NCI-H2029 treated with DMSO at 0.1 percent for 48 hours (cell line): Measurements from ENCODE around the gene GPR6.
A peak's percentile ranks its signal among the peaks of the same experiment; 100 is the strongest.

Experiments
- DNase-seq: peaks from one replicate; lab custom pipeline; 2025; lab: John Stamatoyannopoulos, UW

Gene GPR6, protein sequence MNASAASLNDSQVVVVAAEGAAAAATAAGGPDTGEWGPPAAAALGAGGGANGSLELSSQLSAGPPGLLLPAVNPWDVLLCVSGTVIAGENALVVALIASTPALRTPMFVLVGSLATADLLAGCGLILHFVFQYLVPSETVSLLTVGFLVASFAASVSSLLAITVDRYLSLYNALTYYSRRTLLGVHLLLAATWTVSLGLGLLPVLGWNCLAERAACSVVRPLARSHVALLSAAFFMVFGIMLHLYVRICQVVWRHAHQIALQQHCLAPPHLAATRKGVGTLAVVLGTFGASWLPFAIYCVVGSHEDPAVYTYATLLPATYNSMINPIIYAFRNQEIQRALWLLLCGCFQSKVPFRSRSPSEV

DNA sequence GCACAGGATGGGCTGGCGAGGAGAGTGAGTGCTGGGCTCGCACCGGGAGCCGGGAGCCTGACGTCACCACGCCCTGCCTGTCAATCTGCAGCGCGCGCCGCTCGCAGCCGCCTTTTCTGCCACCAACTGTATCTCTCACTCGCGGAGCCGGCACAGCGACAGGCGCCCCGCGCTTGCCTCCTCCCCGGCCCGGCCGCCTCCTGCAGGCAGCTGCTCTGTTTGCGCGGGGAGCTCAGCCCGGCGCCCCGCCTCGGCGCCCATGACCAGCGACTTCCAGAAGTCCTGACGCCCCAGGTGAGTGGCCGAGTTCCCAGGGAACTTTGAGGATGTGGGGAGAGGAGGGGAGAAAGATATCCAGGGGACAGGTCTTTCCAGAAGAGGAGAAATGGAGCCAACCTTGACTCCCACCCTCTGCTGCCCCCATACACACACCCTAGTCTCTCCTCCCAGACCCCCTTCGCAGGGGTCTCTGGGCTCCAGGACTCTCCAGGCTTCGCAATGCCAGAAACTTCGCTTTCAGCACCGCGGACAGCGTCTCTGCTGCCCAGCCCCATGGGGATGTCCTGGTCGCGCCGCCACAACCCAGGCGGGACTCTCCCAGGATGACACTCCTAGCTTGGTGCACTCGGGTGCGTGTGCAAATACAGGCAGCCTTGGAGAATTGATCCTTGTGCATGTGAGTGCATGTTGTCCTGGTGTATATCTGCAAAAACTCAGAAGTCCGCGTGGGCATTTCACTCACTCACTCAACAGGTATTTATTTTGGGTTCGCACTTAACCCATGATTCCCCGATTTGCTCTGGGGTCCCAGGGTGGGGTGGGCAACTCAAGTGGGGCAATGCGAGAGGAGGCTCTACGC lies at the start of gene GPR6:
Gene GPR6, plus strand, starts transcription at position 138 of the 859 bp plus-strand sequence. CDS start 802 bp downstream, outside the sequence.
- DNase-seq, result peak; percentile 41

DNA sequence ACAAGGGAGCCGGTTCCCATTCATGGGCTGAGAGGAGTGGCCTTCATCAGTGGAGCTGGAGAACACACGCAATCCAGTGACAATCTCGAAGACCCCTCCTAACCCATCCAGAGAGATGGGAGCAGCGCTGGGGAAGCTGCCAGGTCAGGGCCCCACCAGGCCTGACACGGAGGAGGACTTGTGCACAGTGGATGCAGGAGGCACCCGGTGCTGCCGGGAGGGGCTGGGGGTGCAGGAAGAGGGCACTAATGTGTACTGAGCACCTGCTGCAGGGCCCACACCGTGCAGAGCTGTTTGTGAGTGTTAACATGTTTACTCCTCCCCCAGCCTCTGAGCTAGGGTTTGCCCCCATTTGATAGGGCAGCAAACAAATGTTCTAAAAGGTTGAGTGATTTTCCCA lies 43.8 kb upstream of the GPR6 start:
- DNase-seq, result no peak

DNA sequence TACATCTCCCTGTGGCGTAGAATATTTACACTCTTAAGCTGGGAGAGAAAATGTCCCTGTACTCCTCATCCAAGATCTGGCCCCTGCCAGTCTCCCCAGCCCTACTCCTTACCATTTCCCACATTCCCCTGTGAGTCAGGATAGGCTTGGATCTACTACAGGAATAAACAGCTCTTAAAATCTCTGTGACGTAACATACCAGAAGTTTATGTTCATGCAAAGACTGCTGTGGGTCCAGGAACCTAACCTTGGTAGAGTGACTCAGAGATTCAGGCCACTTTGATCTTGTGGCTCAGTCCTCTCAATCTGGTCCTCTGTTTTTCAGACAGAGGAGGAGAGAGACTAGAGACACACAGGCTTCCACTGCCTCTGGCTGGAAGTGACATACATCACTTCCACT lies 38.5 kb upstream of the GPR6 start:
- DNase-seq, result no peak

DNA sequence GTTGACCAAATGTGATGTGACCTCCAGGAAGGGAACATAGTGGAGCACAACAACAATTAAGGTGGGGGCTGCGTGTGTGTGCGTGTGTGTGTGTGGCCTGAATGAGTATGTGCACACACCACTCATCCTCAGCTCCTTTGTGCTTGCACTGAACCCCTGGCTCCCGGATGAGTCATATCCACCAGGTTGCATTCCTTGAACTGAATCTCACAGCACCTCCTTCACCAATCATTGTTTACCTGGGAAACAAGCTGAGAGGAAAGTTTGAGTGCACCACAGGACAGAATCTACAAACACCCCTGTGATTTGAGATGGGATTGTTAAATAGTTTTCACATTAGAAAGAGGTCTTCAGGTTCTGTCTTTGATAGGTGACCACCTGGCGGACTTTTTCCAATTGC lies 33.7 kb upstream of the GPR6 start:
- no peak for DNase-seq

DNA sequence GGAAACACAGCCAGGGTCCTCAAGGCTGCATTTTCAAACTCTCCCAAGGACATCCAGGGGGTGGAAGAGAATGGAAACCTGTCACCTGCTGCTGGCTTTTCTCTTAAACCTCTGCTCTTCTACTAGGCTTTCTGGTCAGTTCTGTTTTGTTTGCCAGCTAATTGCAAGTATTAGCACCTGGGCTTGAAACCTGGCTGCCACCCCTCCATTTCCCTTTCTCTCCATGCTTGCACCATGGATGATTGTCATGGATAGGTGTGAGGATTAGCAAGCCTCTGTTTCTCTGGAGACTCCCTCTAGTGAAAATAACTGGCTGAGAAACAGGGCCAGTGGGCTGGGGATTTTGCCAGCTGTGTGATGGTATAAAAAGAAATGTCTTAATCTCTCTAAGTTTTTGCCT lies 33.0 kb upstream of the GPR6 start:
- no peak for DNase-seq

DNA sequence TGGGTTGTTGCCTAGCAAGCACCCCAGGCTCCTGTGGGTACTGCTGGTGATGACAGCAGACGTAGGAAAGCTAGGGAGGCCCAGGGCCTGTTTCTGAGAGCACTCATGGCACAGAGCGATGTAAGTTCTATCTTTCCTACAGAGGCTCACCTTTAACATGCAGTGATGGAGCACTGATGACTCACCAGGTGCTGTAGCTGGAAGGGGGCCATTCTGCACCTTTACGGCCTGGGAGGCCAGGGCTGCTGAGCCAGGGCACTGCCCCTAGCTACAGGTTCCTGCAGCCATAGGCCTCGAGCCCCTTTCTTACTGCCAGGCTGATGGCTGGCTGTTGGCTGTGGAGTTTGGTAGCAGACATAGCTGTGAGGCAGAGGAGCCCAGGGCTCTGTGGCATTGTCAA lies 31.1 kb upstream of the GPR6 start:
- DNase-seq, result no peak

DNA sequence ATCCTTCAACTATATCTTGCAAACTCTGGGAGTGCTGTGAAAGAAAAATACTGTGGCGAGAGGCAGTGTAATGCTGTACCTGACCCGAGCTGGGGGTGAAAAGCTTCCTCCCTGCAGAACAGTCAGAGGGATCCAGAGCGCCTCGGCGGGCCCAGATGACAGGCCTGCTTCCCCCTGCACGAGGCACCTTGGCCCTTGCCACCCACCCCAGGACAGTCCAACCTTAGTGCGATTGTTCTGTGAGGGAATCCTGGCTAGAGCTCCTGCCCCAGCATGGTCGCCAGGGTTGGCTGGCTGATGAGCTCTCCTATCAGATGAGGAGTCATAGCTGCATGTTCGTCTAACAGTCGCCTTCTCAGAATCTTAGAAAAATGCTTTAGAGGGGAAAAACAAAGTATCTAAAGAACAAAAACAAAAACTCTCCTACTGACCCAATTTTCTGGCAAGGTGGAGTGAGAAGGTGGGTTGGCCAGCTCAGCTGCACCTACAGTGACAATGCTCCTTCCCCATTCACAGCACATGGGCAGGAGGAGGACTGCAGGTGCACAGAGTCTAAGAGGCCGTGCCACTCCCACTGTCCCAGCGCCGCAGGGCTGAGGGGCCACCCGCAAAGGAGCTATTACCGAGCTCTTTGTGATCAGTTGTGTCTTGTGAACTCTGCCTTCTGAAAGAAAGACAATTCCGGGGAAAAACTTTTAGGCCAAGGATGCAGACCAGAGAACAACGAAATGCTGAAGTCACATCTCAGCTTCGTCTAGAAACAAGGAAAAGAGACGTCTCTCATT lies 28.6 kb upstream of the GPR6 start:
- DNase-seq, result no peak

DNA sequence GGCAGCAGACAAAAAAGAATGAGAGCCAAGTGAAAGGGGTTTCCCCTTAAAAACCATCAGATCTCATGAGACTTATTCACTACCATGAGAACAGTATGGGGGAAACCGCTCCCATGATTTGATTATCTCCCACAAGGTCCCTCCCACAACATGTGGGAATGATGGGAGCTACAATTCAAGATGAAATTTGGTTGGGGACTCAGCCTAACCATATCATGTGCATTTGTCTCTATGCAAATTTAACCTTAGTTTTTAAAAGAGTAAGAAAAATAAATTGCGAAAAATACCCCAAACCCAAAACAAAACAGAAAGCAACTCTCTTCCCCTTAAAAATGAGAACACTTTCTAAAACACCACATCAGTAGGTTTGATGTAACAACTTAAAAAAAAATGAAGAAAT lies 22.6 kb upstream of the GPR6 start:
- DNase-seq, result no peak

DNA sequence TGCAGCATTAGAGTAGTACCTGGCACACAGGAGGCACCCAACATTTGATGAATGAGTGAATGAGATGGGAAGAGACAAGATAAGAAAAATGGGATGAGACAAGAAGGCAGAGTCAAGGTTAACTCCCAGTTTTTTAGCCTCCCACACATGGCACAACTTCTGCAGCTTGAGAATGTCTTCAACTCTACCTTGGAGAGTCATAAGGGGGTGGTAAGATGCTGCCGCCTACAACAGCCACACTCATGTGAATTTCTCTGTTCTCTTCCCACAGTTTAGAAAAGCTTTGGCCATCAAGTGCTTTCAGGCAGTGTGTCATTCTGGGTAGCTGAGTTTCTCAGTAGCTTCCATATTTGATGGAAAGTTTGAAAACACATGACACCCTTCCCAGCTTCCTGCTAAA lies 19.5 kb upstream of the GPR6 start:
- no peak for DNase-seq

DNA sequence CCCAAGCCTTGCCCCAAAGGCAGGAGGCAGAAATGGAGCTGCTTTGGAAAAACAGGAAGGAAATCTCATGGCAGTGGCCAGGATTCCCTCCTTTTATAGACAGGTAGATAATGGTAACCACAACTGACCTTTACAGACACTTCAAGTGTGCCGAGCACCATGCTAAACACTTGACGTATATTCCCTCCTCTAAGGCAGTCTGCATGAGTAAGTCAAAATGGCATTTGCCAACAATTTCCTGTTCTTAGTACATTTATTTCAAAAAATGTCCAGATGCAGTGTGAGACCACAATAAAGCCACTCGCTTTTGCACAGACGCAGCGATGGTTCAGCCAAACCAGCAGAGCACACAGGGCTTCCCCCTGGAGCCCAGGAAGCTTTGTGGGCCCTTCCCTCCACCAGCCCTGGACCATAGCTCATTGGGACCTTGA lies 16.5 kb upstream of the GPR6 start:
- no peak for DNase-seq

DNA sequence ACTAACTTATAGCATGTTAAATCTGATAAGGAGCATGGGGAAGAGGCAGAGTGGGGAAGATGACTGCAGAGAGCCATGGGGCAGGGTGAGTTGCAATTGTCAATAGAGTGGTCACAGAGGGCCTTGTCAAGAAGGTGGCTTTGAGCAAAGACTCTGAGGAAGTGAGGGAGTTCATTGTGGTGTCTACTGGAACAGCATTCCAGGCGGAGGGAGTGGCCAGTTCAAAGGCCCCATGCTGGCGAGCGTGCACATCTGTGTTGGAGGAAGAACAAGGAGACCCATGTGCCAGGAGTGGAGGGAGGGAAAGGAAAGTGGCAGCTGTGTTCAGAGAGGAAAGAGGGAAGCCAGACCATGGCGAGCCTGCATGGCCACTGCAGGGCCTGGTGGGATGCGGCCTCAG lies 15.8 kb upstream of the GPR6 start:
- DNase-seq, result no peak

DNA sequence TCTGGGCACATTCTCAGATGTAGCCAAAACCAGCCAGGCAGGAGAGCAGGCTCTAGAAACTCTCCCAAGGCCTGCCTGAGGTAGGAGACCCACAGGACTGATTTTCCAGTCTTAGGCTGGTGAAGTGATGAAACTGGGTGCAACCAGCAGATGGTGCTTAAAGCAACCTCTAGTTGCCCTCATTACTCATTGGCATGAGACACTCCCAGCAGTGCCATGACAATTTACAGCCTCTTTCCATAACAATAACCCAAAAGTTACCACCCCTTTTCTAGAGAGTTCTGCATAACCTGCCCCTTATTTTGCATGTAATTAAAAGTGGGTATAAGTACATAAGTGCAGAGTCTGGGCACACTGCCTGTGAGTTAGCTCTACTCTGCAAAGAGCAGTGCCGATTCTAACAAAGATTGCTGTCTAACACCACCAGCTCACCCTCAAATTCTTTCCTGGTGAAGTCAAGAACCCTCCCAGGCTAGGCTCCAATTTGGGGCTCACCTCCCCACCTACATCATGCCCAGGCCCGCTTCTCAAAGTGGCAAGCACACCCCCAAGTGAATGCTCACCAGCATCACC lies 14.4 kb upstream of the GPR6 start:
- DNase-seq, result no peak

DNA sequence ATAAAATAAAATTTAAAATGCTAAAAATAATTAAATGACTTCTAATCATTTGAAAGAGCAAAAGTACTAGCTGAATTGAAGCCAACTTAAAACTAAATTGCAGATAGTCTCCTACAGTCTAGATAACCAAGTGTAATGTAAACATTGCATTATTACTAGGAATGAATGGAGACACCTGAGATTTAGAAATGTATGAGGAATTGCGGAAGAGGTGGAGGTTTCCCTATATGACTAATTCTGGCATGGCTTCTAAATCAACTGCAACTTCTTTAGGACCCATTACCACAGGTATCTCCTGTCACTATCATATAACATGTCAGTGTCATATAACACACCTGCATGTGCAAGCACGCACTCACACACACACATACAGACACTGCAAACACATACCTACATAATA lies 13.2 kb upstream of the GPR6 start:
- no peak for DNase-seq

DNA sequence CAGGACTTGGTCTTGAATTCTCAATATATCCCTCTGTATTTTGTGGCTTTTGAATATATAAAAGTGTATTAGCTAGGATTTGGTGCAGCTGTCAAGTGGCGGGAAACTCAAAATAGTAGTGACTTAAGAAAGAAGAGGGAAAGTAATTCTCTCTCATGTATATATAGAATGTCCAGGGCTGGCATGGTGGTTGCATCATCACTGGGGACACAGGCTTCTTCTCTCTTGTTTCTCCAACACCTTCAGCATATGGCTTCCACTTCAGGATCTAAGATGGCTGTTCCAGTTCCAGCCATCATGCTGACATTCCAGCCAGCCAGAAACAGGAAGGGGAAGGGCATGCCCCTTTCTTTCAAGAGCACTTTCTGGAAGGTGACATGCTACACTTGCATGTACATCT lies 11.8 kb upstream of the GPR6 start:
- DNase-seq, result no peak

DNA sequence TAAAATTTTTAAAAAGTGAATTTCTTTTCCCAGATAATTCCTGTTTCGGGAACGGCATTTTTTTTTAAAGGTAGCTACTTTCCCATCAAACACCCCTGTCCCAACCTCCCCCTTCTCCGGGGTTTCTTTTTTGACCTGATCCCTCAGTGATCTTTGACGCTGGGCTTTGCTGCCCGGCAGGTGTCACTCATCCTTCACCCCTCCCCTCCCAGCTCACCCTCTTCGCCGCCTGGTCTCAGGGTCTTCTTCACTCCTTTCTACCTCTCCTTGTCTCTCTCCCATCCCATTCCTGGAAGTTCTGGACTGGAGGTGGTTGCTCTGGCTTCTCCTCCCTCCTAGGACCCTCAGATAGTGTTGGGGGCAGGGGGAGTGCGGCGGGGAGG lies 329 bp upstream of the GPR6 start:
- DNase-seq, result no peak

DNA sequence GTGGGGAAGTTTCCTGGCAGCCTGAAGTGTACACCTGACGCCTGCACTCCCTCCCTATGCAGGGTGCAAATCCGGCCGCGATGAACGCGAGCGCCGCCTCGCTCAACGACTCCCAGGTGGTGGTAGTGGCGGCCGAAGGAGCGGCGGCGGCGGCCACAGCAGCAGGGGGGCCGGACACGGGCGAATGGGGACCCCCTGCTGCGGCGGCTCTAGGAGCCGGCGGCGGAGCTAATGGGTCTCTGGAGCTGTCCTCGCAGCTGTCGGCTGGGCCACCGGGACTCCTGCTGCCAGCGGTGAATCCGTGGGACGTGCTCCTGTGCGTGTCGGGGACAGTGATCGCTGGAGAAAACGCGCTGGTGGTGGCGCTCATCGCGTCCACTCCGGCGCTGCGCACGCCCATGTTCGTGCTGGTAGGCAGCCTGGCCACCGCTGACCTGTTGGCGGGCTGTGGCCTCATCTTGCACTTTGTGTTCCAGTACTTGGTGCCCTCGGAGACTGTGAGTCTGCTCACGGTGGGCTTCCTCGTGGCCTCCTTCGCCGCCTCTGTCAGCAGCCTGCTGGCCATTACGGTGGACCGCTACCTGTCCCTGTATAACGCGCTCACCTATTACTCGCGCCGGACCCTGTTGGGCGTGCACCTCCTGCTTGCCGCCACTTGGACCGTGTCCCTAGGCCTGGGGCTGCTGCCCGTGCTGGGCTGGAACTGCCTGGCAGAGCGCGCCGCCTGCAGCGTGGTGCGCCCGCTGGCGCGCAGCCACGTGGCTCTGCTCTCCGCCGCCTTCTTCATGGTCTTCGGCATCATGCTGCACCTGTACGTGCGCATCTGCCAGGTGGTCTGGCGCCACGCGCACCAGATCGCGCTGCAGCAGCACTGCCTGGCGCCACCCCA lies 1.2 kb downstream of the GPR6 start:
- DNase-seq, result peak; percentile 26

DNA sequence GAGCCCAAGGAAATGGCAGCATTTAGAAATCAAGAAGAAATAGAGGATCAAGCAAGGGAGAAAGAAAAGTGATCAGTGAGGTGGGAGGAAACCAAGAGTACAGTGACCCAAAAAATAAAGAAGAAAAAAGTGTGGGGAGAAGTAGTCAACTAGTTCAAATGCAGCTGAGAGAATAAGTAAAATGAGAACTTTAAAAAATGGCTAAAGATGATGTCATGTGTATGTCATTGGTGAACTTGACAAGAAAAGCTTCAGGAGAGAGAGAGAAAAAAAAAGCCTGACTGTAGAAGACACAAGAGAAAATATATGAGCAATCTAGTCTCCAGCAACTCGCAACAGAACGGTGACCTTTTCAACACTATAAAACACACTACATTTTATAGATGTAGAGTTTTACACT lies 6.3 kb downstream of the GPR6 start:
- DNase-seq, result no peak

DNA sequence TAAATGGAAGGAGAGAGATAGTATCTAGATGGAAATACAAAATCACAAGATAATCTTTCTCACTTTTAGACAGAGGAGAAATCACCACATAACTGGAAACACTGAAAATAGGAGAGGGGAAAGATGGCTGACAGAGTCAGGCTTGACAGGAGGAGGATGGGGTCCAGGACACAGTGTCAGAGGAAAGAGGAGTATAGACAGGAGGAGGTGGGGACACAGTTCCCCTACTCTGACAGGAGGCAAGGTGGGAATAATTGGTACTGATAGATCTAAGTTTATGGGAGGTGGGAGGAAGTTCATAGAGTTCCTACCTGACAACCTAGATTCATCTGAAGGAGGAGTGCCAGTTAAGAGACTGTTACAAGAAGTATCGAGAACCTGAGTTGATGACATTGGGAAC lies 9.1 kb downstream of the GPR6 start:
- no peak for DNase-seq

DNA sequence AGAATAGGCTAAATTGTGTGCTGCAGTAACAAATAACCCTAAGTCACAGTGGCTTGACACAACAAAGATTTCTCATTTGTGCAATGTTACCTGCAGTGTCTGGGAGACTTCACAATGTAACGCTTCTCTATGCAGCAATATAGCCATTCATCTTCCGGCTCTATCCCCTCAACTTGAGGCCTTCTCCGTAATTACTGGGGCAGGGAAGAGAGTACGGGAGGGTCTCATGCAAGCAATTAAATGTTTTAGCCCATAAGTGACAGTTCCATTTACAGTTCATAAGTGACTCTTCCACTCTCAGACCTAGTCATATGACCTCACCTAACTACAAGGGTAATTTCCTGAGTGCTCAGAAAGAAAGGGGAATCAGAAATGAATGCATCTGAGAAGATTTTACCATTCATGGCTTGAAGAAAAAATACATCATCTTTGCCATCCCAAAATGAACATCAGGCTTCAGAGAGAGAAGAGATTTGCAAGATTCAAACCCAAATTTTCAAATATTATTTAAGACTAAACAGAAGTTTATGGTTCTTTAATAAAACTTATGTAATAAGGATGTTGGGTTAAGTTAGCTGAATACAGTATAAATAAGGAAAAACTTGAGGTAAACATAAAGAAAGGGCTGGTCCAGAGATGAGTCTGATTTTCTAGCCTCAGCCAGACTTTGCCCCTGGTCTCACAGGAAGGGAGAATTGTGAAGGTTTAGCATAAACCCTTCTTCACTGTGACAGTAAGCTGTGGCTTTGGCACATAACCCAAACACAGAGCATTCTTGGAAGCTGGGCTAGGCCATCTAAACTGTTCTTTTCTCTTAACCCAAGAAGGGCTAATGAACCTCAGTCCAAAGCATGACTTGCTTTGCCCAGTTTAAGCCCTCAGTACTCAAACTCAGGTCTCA lies 13.3 kb downstream of the GPR6 start:
- no peak for DNase-seq

DNA sequence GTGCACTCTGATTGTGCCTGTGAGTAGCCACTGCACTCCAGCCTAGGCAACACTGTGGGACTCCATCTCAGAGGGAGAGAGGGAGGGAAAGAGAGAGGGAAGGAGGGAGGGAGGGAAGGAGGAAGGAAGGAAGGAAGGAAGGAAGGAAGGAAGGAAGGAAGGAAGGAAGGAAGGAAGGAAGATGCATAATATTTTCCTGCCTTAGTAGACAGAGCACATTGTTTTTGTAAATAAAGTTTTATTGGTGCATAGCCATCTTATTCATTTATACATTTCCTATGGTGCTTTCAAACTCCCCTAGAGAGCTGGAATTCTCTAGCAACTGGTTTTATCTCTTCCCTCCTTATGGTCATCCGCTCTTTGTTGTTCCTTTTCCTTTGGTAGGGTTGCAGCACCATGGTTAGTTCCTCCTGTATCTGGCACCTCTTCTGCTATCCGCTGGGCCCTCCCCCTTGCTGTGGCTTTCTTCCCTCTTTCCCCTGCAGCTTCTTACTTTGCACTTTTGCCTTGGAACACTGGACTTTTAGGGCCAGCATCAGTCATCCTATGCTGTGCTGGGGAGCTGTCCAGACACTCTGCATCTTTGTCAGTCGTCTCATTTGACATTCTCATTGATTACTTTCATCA lies 20.2 kb downstream of the GPR6 start:
- no peak for DNase-seq
